Measurements from ENCODE around the gene CDC14B. TPM values are rescaled to one million over a fixed set of nuclear protein-coding genes. Genes with fewer than 3 reads are reported as not detected.

CDC14B gene
- total RNA-seq, 1 donor from 2014 or later: 21.4 TPM

GRCh38 chr9:96496368-96497116, 123.1 kb downstream of the CDC14B start:
- peaks cover 2% of the 10 kb centered on the region for H3K27me3 Mint-ChIP-seq (ENCODE audit: unreplicated experiment)
- peaks cover 5% of the 10 kb centered on the region for H3K36me3 Mint-ChIP-seq (ENCODE audit: low read depth, unreplicated experiment)
- H3K27ac Mint-ChIP-seq (ENCODE audit: unreplicated experiment): no peak overlapping the region
- no peak overlapping the region for H3K4me3 Mint-ChIP-seq (ENCODE audit: unreplicated experiment)
- DNase-seq (ENCODE audit: low spot score): no peak
- H3K9me3 Mint-ChIP-seq (ENCODE audit: unreplicated experiment): no peaks in the 10 kb centered on the region
- H3K4me1 Mint-ChIP-seq (ENCODE audit: unreplicated experiment): no peaks in the 10 kb centered on the region
- TF ChIP-seq CTCF (IDR thresholded peaks at IDR 0.05; ENCODE audit: unreplicated experiment): no peak

DNA sequence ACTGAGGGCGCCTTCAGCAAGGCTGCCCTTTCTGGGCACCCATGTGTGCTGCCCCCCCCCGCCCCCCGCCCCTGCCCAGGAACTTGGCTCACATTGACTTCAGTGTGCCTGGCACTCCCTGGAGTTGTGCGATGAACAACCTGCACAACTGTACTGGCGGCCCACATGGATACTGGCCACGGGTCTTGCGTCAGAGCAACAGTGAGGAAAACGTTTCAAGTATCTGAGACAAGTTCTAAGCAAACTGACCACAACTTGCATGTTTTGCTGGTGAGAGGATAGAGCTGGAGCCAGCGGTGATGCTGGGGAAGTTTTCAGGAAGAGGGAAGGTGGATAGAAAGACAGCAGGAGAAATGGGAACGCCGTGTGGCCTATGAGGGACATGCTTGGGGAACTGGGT, 124.3 kb downstream of the CDC14B start:
- no peak for DNase-seq (ENCODE audit: low spot score)
- no peak overlapping the region for H3K27ac Mint-ChIP-seq (ENCODE audit: unreplicated experiment)
- no peaks in the 10 kb centered on the region for H3K4me1 Mint-ChIP-seq (ENCODE audit: unreplicated experiment)
- peaks cover 13% of the 10 kb centered on the region for H3K36me3 Mint-ChIP-seq (ENCODE audit: low read depth, unreplicated experiment)
- H3K9me3 Mint-ChIP-seq (ENCODE audit: unreplicated experiment): no peaks in the 10 kb centered on the region
- H3K4me3 Mint-ChIP-seq (ENCODE audit: unreplicated experiment): no peak overlapping the region
- TF ChIP-seq CTCF (IDR thresholded peaks at IDR 0.05; ENCODE audit: unreplicated experiment): no peak
- peaks cover 2% of the 10 kb centered on the region for H3K27me3 Mint-ChIP-seq (ENCODE audit: unreplicated experiment)

GRCh38 chr9:96494215-96494800, 125.3 kb downstream of the CDC14B start:
- Mint-ChIP-seq H3K27ac (ENCODE audit: unreplicated experiment) (no peak overlapping the region), H3K4me3 (ENCODE audit: unreplicated experiment) (no peak overlapping the region), H3K4me1 (ENCODE audit: unreplicated experiment) (no peaks in the 10 kb centered on the region), H3K27me3 (ENCODE audit: unreplicated experiment) (peaks cover 2% of the 10 kb centered on the region), H3K36me3 (ENCODE audit: low read depth, unreplicated experiment) (peaks cover 16% of the 10 kb centered on the region), H3K9me3 (ENCODE audit: unreplicated experiment) (no peaks in the 10 kb centered on the region)
- TF ChIP-seq CTCF (IDR thresholded peaks at IDR 0.05; ENCODE audit: unreplicated experiment): no peak
- no peak for DNase-seq (ENCODE audit: low spot score)

DNA sequence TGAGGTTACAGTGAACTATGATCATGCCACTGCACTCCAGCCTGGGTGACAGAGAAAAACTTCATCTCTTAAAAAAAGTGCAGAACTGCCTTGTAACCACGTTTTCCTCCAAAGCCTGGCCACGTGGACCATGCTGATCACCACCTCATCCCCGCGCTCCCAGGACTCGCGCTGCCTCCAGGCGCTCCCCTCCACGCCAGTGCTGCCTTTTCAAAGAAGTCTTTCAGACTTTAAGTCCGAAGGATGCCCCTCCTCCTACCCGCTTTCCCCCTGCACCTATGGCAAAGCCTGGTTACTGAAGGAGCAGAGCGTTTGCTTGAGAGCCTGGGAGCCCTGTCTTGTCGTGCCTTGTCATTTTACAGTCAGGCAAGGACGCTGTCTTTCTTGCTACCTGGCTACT, 125.9 kb downstream of the CDC14B start:
- Mint-ChIP-seq H3K27ac (ENCODE audit: unreplicated experiment) (no peak overlapping the region), H3K4me3 (ENCODE audit: unreplicated experiment) (no peak overlapping the region), H3K9me3 (ENCODE audit: unreplicated experiment) (no peaks in the 10 kb centered on the region), H3K36me3 (ENCODE audit: low read depth, unreplicated experiment) (peaks cover 17% of the 10 kb centered on the region), H3K4me1 (ENCODE audit: unreplicated experiment) (no peaks in the 10 kb centered on the region), H3K27me3 (ENCODE audit: unreplicated experiment) (peaks cover 2% of the 10 kb centered on the region)
- no peak for TF ChIP-seq CTCF (IDR thresholded peaks at IDR 0.05; ENCODE audit: unreplicated experiment)
- no peak for DNase-seq (ENCODE audit: low spot score)

DNA sequence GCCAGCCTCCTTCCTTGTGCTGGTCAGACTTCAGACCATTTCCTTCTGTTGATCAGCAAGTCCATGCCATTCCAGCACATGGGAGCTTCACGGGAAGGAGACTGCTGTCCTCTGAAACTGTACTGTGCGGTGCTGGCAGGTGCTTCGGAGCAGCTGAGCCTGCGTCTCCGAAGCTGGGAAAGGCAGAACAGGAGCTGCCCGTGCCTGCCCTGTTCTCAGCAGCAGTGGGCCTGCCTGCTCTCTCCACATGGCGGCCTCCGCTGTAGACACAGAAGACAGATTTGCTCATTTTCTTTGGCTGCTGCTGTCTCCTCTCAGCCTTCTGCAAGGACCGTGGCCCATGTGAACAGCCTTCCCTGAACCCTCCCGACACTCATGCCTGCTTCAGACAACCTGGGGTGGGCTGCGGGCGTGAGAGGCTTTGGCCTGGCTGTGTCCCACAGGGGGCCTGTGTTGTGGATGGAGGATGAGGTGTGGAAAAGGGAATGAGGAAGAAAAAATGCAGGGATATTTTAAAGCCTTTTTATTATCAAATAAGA, 126.6 kb downstream of the CDC14B start:
- peaks cover 2% of the 10 kb centered on the region for H3K27me3 Mint-ChIP-seq (ENCODE audit: unreplicated experiment)

More for the DNA sequence above, 126.6 kb downstream of the CDC14B start:
- no peak for DNase-seq (ENCODE audit: low spot score)
- Mint-ChIP-seq H3K9me3 (ENCODE audit: unreplicated experiment) (no peaks in the 10 kb centered on the region), H3K27ac (ENCODE audit: unreplicated experiment) (no peak overlapping the region), H3K4me3 (ENCODE audit: unreplicated experiment) (no peak overlapping the region), H3K4me1 (ENCODE audit: unreplicated experiment) (no peaks in the 10 kb centered on the region), H3K36me3 (ENCODE audit: low read depth, unreplicated experiment) (peaks cover 21% of the 10 kb centered on the region)
- no peak for TF ChIP-seq CTCF (IDR thresholded peaks at IDR 0.05; ENCODE audit: unreplicated experiment)
